GM12878 (cell line): ENCODE results near the gene UACA. TPM values are rescaled to one million over a fixed set of nuclear protein-coding genes. Genes with fewer than 3 reads are reported as not detected.

ENCODE experiments used
- ATAC-seq: fragments of 200-7000 bp; cut with Tn5 transposase; 3 replicates; pipeline ENCODE4 v1.9.1; 2020; ENCODE audit warnings: mild to moderate bottlenecking, moderate library complexity
- BruUV-seq: library from RNA; stranded (reverse); fragments of 400-500 nt; replicated peaks from 2 replicates; lab custom pipeline; 2021; lab: Mats Ljungman, UMichigan
- CTCF ChIA-PET: fragments of 300-600 bp; sonication (Branson Sonifier 250); formaldehyde crosslinking; extraction: SDS; loops from one replicate; lab custom pipeline; 2021; ENCODE audit warnings: inconsistent platforms; lab: Yijun Ruan, JAX
- POLR2A ChIA-PET: fragments of 350-600 bp; formaldehyde crosslinking; extraction: SDS; loops from one replicate; lab custom pipeline; 2021; ENCODE audit warnings: inconsistent platforms; lab: Charles Lee
- RAD21 ChIA-PET: fragments of 300-600 bp; sonication (Branson Sonifier 250); formaldehyde crosslinking; loops from one replicate; lab custom pipeline; 2023; ENCODE audit warnings: antibody characterized with exemption; ENCODE audit not compliant: unreplicated experiment; lab: Charles Lee
- SMC1A ChIA-PET: fragments of 300-600 bp; sonication (Branson Sonifier 250); formaldehyde crosslinking; loops from one replicate; lab custom pipeline; 2023; ENCODE audit not compliant: unreplicated experiment, uncharacterized antibody; lab: Charles Lee
- DNase-seq: peaks from one replicate; pipeline ENCODE4 v3.0.0-alpha.2; 2011; ENCODE audit warnings: low read depth, low spot score
- FAIRE-seq: peaks from 3 replicates; lab custom pipeline; 2011; peaks lifted over from hg19 to GRCh38; lab: Jason Lieb, UNC
- H2AFZ ChIP-seq: 2 replicates; pipeline ENCODE4 v1.6.0; 2011; ENCODE audit warnings: low read depth, low read length, control low read depth; ENCODE audit not compliant: control insufficient read depth
- H3K27ac ChIP-seq: 2 replicates; pipeline ENCODE4 v1.5.1; 2011; ENCODE audit warnings: control low read depth; ENCODE audit not compliant: control insufficient read depth, insufficient read depth
- H3K27me3 ChIP-seq, 2 experiments: replicated peaks in 1 of 2; 2 replicates each; pipeline versions ENCODE4 v1.6.0 to v1.6.1; 2011; ENCODE audit warnings: low read length in 1 of 2; ENCODE audit not compliant: control insufficient read depth in 2 of 2, insufficient read depth in 2 of 2
- H3K36me3 ChIP-seq, 2 experiments: 2 replicates each; pipeline ENCODE4 v1.5.1; 2011; ENCODE audit warnings: low read length in 1 of 2; ENCODE audit not compliant: control insufficient read depth in 2 of 2, insufficient read depth in 2 of 2
- H3K4me1 ChIP-seq: 2 replicates; pipeline ENCODE4 v1.6.1; 2011; ENCODE audit warnings: mild to moderate bottlenecking, low read length, moderate library complexity, mixed read lengths; ENCODE audit not compliant: control insufficient read depth, insufficient read depth
- H3K4me2 ChIP-seq: 2 replicates; pipeline ENCODE4 v1.6.0; 2011; ENCODE audit warnings: control low read depth; ENCODE audit not compliant: control insufficient read depth, insufficient read depth
- H3K4me3 ChIP-seq: fragments of 200-600 bp; sonication (generic); 2 replicates; pipeline ENCODE4 v1.5.1; 2016
- H3K79me2 ChIP-seq: 2 replicates; pipeline ENCODE4 v1.6.0; 2011; ENCODE audit warnings: low read length; ENCODE audit not compliant: control insufficient read depth, insufficient read depth
- H3K9ac ChIP-seq: 2 replicates; pipeline ENCODE4 v1.8.0; 2011; ENCODE audit warnings: low read length, control low read depth, mixed read lengths; ENCODE audit not compliant: control insufficient read depth, insufficient read depth
- H3K9me3 ChIP-seq: replicated peaks from 3 replicates; pipeline ENCODE4 v1.5.1; 2011; ENCODE audit warnings: mild to moderate bottlenecking, low read length; ENCODE audit not compliant: control insufficient read depth, insufficient read depth
- H4K20me1 ChIP-seq: 2 replicates; pipeline ENCODE4 v1.6.0; 2011; ENCODE audit not compliant: control insufficient read depth, insufficient read depth
- BHLHE40 ChIP-seq, 2 experiments: fragments of 450-650 bp in 1 of 2; IDR thresholded peaks; 2 replicates each; pipeline ENCODE4 v1.6.1; 2011 to 2017; ENCODE audit warnings: low read depth in 2 of 2, borderline replicate concordance in 1 of 2, improper control_type of control experiment in 1 of 2, low read length in 1 of 2, mild to moderate bottlenecking in 1 of 2
- BRCA1 ChIP-seq: IDR thresholded peaks from 2 replicates; pipeline ENCODE4 v1.6.1; 2011; ENCODE audit warnings: low read depth, low read length, improper control_type of control experiment
- GABPA ChIP-seq: IDR thresholded peaks from 2 replicates; pipeline ENCODE4 v1.6.1; 2014; ENCODE audit warnings: antibody characterized with exemption, low read depth, mild to moderate bottlenecking, inconsistent platforms
- GATAD2B ChIP-seq: fragments of 450-650 bp; conservative IDR thresholded peaks from 2 replicates; pipeline ENCODE4 v1.6.1; 2017; ENCODE audit warnings: low read depth, mild to moderate bottlenecking, moderate library complexity
- MEF2A ChIP-seq: IDR thresholded peaks from 2 replicates; pipeline ENCODE4 v1.6.1; 2011; ENCODE audit warnings: low read depth, mild to moderate bottlenecking, low read length, moderate library complexity; ENCODE audit not compliant: insufficient read depth
- NR2C2 ChIP-seq: IDR thresholded peaks from 2 replicates; pipeline ENCODE4 v1.6.1; 2011; ENCODE audit warnings: borderline replicate concordance, low read depth; ENCODE audit not compliant: control insufficient read depth, insufficient read length
- PML ChIP-seq: IDR thresholded peaks from 2 replicates; pipeline ENCODE4 v1.6.1; 2012; ENCODE audit warnings: low read length, inconsistent platforms
- POLR2AphosphoS5 ChIP-seq: IDR thresholded peaks from 2 replicates; pipeline ENCODE4 v1.6.1; 2011; ENCODE audit warnings: mild to moderate bottlenecking, low read length, inconsistent platforms
- RFX5 ChIP-seq: IDR thresholded peaks from 2 replicates; pipeline ENCODE4 v1.6.1; 2011; ENCODE audit warnings: low read depth, low read length, improper control_type of control experiment
- SUZ12 ChIP-seq: fragments of 200-600 bp; sonication (generic); IDR thresholded peaks from one replicate; pipeline ENCODE4 v1.6.1; 2018; ENCODE audit warnings: antibody characterized with exemption, mild to moderate bottlenecking; ENCODE audit not compliant: unreplicated experiment
- WGBS: methylation state at CpG from one replicate; pipeline ENCODE4 v1.1.6; 2016; ENCODE audit warnings: low lambda C conversion rate; ENCODE audit not compliant: insufficient replicate concordance, insufficient coverage; ENCODE audit errors: missing lambda C conversion rate; 5-methylcytosine and 5-hydroxymethylcytosine counted together
- in situ Hi-C: fragments of 300-500 bp; cut with MboI; formaldehyde crosslinking; loops from 9 replicates; pipeline ENCODE4 v1.14.3; 2018; ENCODE audit warnings: mixed read lengths
- intact Hi-C: fragments of 100-400 bp; cut with micrococcal nuclease; formaldehyde crosslinking; loops from one replicate; pipeline ENCODE4 v1.14.2; 2022; ENCODE audit not compliant: unreplicated experiment
- polyA plus RNA-seq, 11 experiments: library from polyadenylated mRNA; depleted of rRNA in 4 of 11; unstranded in 6 of 11; stranded (reverse) in 5 of 11; fragments of >200 nt; fragmentation: Nextera tagmentation in 4 of 11; fragmentation: Illumina TruSeq in 1 of 11; extraction: Ambion mirVana in 4 of 11; extraction: Trizol in 1 of 11; gene quantifications; 1 replicate in 1 of 11; 2 replicates in 10 of 11; pipeline versions ENCODE4 v1.2.1 to v1.2.3, GENCODE V29; 2011 to 2016; ENCODE audit warnings: inconsistent platforms in 2 of 11, missing spikeins in 2 of 11, low read depth in 1 of 11
- total RNA-seq, 4 experiments: library from RNA; depleted of rRNA in 3 of 4; stranded (reverse); fragments of >200 nt in 3 of 4; fragmentation: Illumina TruSeq in 1 of 4; extraction: Trizol in 1 of 4; gene quantifications; 2 replicates each; pipeline versions ENCODE4 v1.2.1 to v1.2.3, GENCODE V29; 2013 to 2021
- TF ChIP-seq, protein P1 (sequence below): fragments of 450-650 bp; IDR thresholded peaks from 2 replicates; pipeline ENCODE4 v1.6.1; 2017; ENCODE audit warnings: mild to moderate bottlenecking, low read depth, inconsistent platforms; ENCODE audit not compliant: poor library complexity, severe bottlenecking
- TF ChIP-seq, protein P2 (sequence below): fragments of 450-650 bp; formaldehyde crosslinking; IDR thresholded peaks from 2 replicates; pipeline ENCODE4 v1.4.0; 2020; ENCODE audit warnings: mild to moderate bottlenecking, moderate library complexity

The UACA gene
- total and polyA plus RNA-seq, 10 of the 15 experiments (the other 5 are each of a cell fraction or from before 2014, with no cell fraction given): 0.30 to 4.0 (median 2.0) TPM

- TF ChIP-seq PML (no peak), MEF2A (no peak), RFX5 (no peak), GABPA (no peak), BRCA1 (no peak), GATAD2B (no peak)
- TF ChIP-seq, protein P1, sequence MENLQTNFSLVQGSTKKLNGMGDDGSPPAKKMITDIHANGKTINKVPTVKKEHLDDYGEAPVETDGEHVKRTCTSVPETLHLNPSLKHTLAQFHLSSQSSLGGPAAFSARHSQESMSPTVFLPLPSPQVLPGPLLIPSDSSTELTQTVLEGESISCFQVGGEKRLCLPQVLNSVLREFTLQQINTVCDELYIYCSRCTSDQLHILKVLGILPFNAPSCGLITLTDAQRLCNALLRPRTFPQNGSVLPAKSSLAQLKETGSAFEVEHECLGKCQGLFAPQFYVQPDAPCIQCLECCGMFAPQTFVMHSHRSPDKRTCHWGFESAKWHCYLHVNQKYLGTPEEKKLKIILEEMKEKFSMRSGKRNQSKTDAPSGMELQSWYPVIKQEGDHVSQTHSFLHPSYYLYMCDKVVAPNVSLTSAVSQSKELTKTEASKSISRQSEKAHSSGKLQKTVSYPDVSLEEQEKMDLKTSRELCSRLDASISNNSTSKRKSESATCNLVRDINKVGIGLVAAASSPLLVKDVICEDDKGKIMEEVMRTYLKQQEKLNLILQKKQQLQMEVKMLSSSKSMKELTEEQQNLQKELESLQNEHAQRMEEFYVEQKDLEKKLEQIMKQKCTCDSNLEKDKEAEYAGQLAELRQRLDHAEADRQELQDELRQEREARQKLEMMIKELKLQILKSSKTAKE: no peak
- TF ChIP-seq, all 136 proteins: peak for 0
Measured at GRCh38 chr15:70812827-70813364, 49.5 kb upstream of the UACA start (continued).

GRCh38 chr15:70810916-70811578 is 47.7 kb upstream of the UACA start:
- no TSS peak for BruUV-seq
- Histone ChIP-seq H3K4me3 (no peak overlapping the region), H3K27me3 (no peaks in the 10 kb centered on the region; a peak in 1 of 4 replicates), H3K9ac (no peak overlapping the region), H3K9me3 (no peaks in the 10 kb centered on the region), H3K27ac (no peak overlapping the region), H3K4me2 (no peak overlapping the region), H3K79me2 (no peaks in the 10 kb centered on the region), H4K20me1 (no peaks in the 10 kb centered on the region), H3K4me1 (no peaks in the 10 kb centered on the region), H2AFZ (no peak overlapping the region), H3K36me3 (no peaks in the 10 kb centered on the region)
- TF ChIP-seq NR2C2 (no peak), BHLHE40 (IDR thresholded peaks at IDR 0.05; ENCODE audit: borderline replicate concordance in 1 of 2, low read depth in 2 of 2, low read length in 1 of 2) (no peak), SUZ12 (no peak), POLR2AphosphoS5 (no peak)
- TF ChIP-seq, protein P2, sequence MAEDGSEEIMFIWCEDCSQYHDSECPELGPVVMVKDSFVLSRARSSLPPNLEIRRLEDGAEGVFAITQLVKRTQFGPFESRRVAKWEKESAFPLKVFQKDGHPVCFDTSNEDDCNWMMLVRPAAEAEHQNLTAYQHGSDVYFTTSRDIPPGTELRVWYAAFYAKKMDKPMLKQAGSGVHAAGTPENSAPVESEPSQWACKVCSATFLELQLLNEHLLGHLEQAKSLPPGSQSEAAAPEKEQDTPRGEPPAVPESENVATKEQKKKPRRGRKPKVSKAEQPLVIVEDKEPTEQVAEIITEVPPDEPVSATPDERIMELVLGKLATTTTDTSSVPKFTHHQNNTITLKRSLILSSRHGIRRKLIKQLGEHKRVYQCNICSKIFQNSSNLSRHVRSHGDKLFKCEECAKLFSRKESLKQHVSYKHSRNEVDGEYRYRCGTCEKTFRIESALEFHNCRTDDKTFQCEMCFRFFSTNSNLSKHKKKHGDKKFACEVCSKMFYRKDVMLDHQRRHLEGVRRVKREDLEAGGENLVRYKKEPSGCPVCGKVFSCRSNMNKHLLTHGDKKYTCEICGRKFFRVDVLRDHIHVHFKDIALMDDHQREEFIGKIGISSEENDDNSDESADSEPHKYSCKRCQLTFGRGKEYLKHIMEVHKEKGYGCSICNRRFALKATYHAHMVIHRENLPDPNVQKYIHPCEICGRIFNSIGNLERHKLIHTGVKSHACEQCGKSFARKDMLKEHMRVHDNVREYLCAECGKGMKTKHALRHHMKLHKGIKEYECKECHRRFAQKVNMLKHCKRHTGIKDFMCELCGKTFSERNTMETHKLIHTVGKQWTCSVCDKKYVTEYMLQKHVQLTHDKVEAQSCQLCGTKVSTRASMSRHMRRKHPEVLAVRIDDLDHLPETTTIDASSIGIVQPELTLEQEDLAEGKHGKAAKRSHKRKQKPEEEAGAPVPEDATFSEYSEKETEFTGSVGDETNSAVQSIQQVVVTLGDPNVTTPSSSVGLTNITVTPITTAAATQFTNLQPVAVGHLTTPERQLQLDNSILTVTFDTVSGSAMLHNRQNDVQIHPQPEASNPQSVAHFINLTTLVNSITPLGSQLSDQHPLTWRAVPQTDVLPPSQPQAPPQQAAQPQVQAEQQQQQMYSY (CRISPR knock-in tag): no peak
- POLR2A ChIA-PET: no interaction called here
- RAD21 ChIA-PET: no interaction called here
- 42% methylated on average over 9 of the region's 9 CpGs for WGBS
- no peak for FAIRE-seq
- no peak for DNase-seq
- CTCF ChIA-PET: interaction anchor here (0.9 to 1.6 kb wide), 8 partner anchors 13 to 325 kb away, joined by 3 to 8 read pairs (median 4); no protein-coding TSS in a partner anchor
- ATAC-seq: no peak
- intact Hi-C loops (loop anchor here (5.0 kb wide), 1 partner anchor 1334 kb away; no protein-coding TSS in a partner anchor), in situ Hi-C loops (no loop called here)
- SMC1A ChIA-PET: no interaction called here
